HepG2 (cell line): ENCODE measurements around the gene SRSF8. TPM values are rescaled to one million over a fixed set of nuclear protein-coding genes. Genes with fewer than 3 reads are reported as not detected.

ENCODE experiments used
- ETV5 ChIP-seq: IDR thresholded peaks from 2 replicates; pipeline ENCODE4 v1.6.1; 2018; ENCODE audit warnings: missing biosample characterization, missing genetic modification reagents, inconsistent platforms, borderline replicate concordance
- GTF2F1 ChIP-seq: fragments of 150-350 bp; IDR thresholded peaks from 2 replicates; pipeline ENCODE4 v1.6.1; 2014; ENCODE audit warnings: low read length
- GTF3A ChIP-seq: sonication (generic); formaldehyde crosslinking; conservative IDR thresholded peaks from 2 replicates; pipeline ENCODE4 v1.4.0; 2020; ENCODE audit warnings: mild to moderate bottlenecking, missing genetic modification reagents
- KDM2A ChIP-seq: sonication (generic); formaldehyde crosslinking; IDR thresholded peaks from 2 replicates; pipeline ENCODE4 v1.4.0; 2020; ENCODE audit warnings: low read depth, missing genetic modification reagents, borderline replicate concordance
- KLF12 ChIP-seq: sonication (generic); formaldehyde crosslinking; IDR thresholded peaks from 2 replicates; pipeline ENCODE4 v1.4.0; 2020; ENCODE audit warnings: missing genetic modification reagents, borderline replicate concordance
- KLF15 ChIP-seq: sonication (generic); formaldehyde crosslinking; IDR thresholded peaks from 2 replicates; pipeline ENCODE4 v1.8.1; 2023; ENCODE audit warnings: borderline replicate concordance, mild to moderate bottlenecking, inconsistent platforms, missing genetic modification reagents, mixed read lengths
- NFKB2 ChIP-seq: sonication (generic); formaldehyde crosslinking; IDR thresholded peaks from 2 replicates; pipeline ENCODE4 v1.4.0; 2020; ENCODE audit warnings: missing genetic modification reagents, borderline replicate concordance
- SIN3B ChIP-seq: fragments of 150-350 bp; IDR thresholded peaks from 2 replicates; pipeline ENCODE4 v1.6.1; 2014; ENCODE audit warnings: low read length
- TAF1 ChIP-seq: sonication (generic); formaldehyde crosslinking; IDR thresholded peaks from 2 replicates; pipeline ENCODE4 v1.4.0; 2020; ENCODE audit warnings: missing genetic modification reagents
- ZC3H13 ChIP-seq: sonication (generic); formaldehyde crosslinking; IDR thresholded peaks from 2 replicates; pipeline ENCODE4 v1.8.1; 2023; ENCODE audit warnings: mild to moderate bottlenecking, missing genetic modification reagents, moderate library complexity
- ZNF121 ChIP-seq: sonication (generic); formaldehyde crosslinking; IDR thresholded peaks from 2 replicates; pipeline ENCODE4 v1.5.0; 2020; ENCODE audit warnings: mild to moderate bottlenecking, missing genetic modification reagents
- ZNF343 ChIP-seq: sonication (generic); formaldehyde crosslinking; IDR thresholded peaks from 2 replicates; pipeline ENCODE4 v1.4.0; 2020; ENCODE audit warnings: mild to moderate bottlenecking, missing genetic modification reagents
- ZNF383 ChIP-seq: sonication (generic); formaldehyde crosslinking; IDR thresholded peaks from 2 replicates; pipeline ENCODE4 v1.4.0; 2020; ENCODE audit warnings: missing genetic modification reagents, mild to moderate bottlenecking, borderline replicate concordance
- ZNF468 ChIP-seq: sonication (generic); formaldehyde crosslinking; IDR thresholded peaks from 2 replicates; pipeline ENCODE4 v1.8.0; 2022; ENCODE audit warnings: mild to moderate bottlenecking, moderate library complexity, missing genetic modification reagents
- ZNF569 ChIP-seq: sonication (generic); formaldehyde crosslinking; IDR thresholded peaks from 2 replicates; pipeline ENCODE4 v1.5.0; 2020; ENCODE audit warnings: mild to moderate bottlenecking, missing genetic modification reagents, moderate library complexity, borderline replicate concordance
- ZNF850 ChIP-seq: sonication (generic); formaldehyde crosslinking; conservative IDR thresholded peaks from 2 replicates; pipeline ENCODE4 v1.9.0; 2021; ENCODE audit warnings: mild to moderate bottlenecking, missing genetic modification reagents
- ZSCAN21 ChIP-seq: sonication (generic); formaldehyde crosslinking; IDR thresholded peaks from 2 replicates; pipeline ENCODE4 v1.8.0; 2022; ENCODE audit warnings: mild to moderate bottlenecking, missing genetic modification reagents, moderate library complexity, borderline replicate concordance
- ZSCAN29 ChIP-seq: sonication (generic); formaldehyde crosslinking; conservative IDR thresholded peaks from 2 replicates; pipeline ENCODE4 v1.4.0; 2020; ENCODE audit warnings: mild to moderate bottlenecking, missing genetic modification reagents
- ZSCAN30 ChIP-seq: sonication (generic); formaldehyde crosslinking; IDR thresholded peaks from 2 replicates; pipeline ENCODE4 v1.5.0; 2020; ENCODE audit warnings: mild to moderate bottlenecking, missing genetic modification reagents
- polyA plus RNA-seq, 8 experiments: library from polyadenylated mRNA; depleted of rRNA in 3 of 8; stranded (reverse) in 7 of 8; unstranded in 1 of 8; fragments of >200 nt; fragmentation: Illumina TruSeq in 4 of 8; extraction: Trizol in 4 of 8; gene quantifications; 2 replicates each; pipeline versions ENCODE4 v1.2.1 to v1.2.3, GENCODE V29; 2011 to 2016; ENCODE audit warnings: low read depth in 4 of 8, missing spikeins in 1 of 8, mixed read lengths in 1 of 8; ENCODE audit not compliant: insufficient read depth in 1 of 8
- total RNA-seq, 5 experiments: library from RNA; depleted of rRNA; stranded (reverse); fragments of >200 nt; fragmentation: Illumina TruSeq; extraction: Trizol; gene quantifications; 2 replicates each; pipeline ENCODE4 v1.2.3, GENCODE V29; 2016; ENCODE audit warnings: low read depth in 1 of 5
- TF ChIP-seq, protein P1 (sequence below): sonication (generic); formaldehyde crosslinking; IDR thresholded peaks from 2 replicates; pipeline ENCODE4 v1.8.1; 2023; ENCODE audit warnings: mild to moderate bottlenecking, inconsistent platforms, moderate library complexity, missing genetic modification reagents, borderline replicate concordance
- TF ChIP-seq, protein P2 (sequence below), 2 experiments: sonication (generic) in 1 of 2; formaldehyde crosslinking in 1 of 2; IDR thresholded peaks; 2 replicates each; pipeline versions ENCODE4 v1.5.1 to v1.6.1; 2011 to 2020; ENCODE audit warnings: borderline replicate concordance in 1 of 2, low read depth in 1 of 2, low read length in 1 of 2, mild to moderate bottlenecking in 1 of 2, missing genetic modification reagents in 1 of 2, moderate library complexity in 1 of 2
- TF ChIP-seq, protein P3 (sequence below): sonication (generic); formaldehyde crosslinking; IDR thresholded peaks from 2 replicates; pipeline ENCODE4 v1.5.0; 2020; ENCODE audit warnings: missing genetic modification reagents
- TF ChIP-seq, protein P4 (sequence below): sonication (generic); formaldehyde crosslinking; IDR thresholded peaks from 2 replicates; pipeline ENCODE4 v1.4.0; 2020; ENCODE audit warnings: missing genetic modification reagents

Gene SRSF8
- total and polyA plus RNA-seq, 2 of the 13 experiments (the other 11 are each of a cell fraction or from before 2014, with no cell fraction given), result 21.8 to 25.8 TPM

DNA sequence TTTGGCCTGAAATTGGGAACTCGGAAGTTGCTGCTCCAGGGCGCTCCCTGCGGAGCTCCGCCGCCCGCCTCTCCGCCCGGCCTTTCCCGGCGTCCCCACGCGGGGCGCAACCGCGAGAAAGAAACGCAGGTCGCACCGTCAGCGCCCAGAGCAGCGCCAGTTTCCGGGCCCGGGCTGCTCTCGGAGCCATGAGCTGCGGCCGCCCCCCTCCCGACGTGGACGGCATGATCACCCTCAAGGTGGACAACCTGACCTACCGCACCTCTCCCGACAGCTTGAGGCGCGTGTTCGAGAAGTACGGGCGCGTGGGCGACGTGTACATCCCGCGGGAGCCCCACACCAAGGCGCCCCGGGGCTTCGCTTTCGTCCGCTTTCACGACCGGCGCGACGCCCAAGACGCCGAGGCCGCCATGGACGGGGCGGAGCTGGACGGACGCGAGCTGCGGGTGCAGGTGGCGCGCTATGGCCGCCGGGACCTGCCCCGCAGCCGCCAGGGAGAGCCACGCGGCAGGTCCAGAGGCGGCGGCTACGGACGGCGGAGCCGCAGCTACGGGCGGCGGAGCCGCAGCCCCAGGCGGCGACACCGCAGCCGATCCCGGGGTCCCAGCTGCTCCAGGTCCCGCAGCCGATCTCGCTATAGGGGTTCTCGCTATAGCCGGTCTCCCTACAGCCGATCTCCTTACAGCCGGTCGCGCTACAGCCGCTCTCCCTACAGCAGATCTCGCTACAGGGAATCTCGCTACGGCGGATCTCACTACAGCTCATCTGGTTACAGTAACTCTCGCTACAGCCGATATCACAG lies 521 bp downstream of the SRSF8 start (continued):
- TF ChIP-seq, protein P1, sequence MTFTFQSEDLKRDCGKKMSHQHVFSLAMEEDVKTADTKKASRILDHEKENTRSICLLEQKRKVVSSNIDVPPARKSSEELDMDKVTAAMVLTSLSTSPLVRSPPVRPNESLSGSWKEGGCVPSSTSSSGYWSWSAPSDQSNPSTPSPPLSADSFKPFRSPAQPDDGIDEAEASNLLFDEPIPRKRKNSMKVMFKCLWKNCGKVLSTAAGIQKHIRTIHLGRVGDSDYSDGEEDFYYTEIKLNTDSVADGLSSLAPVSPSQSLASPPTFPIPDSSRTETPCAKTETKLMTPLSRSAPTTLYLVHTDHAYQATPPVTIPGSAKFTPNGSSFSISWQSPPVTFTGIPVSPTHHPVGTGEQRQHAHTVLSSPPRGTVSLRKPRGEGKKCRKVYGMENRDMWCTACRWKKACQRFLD (CRISPR knock-in tag), result 0 out of 2 replicates have a peak, but pooled peaks have one; percentile 33
- no peak for TF ChIP-seq ZSCAN30 (CRISPR knock-in tag)
- TF ChIP-seq, protein P2, sequence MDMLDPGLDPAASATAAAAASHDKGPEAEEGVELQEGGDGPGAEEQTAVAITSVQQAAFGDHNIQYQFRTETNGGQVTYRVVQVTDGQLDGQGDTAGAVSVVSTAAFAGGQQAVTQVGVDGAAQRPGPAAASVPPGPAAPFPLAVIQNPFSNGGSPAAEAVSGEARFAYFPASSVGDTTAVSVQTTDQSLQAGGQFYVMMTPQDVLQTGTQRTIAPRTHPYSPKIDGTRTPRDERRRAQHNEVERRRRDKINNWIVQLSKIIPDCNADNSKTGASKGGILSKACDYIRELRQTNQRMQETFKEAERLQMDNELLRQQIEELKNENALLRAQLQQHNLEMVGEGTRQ (IDR thresholded peaks at IDR 0.05; ENCODE audit: low read depth, low read length), result no peak
- TF ChIP-seq, protein P2 (CRISPR knock-in tag; IDR thresholded peaks at IDR 0.05; ENCODE audit: borderline replicate concordance), result no peak
- peak; percentile 86 for TF ChIP-seq ZC3H13 (CRISPR knock-in tag)
- TF ChIP-seq ETV5 (CRISPR knock-in tag), result peak; percentile 48
- no peak for TF ChIP-seq GTF2F1
- peak; percentile 33; the same call in 1 of the 2 replicates for TF ChIP-seq NFKB2 (CRISPR knock-in tag)
- no peak for TF ChIP-seq ZSCAN29
- TF ChIP-seq, protein P3, sequence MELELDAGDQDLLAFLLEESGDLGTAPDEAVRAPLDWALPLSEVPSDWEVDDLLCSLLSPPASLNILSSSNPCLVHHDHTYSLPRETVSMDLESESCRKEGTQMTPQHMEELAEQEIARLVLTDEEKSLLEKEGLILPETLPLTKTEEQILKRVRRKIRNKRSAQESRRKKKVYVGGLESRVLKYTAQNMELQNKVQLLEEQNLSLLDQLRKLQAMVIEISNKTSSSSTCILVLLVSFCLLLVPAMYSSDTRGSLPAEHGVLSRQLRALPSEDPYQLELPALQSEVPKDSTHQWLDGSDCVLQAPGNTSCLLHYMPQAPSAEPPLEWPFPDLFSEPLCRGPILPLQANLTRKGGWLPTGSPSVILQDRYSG (CRISPR knock-in tag), result peak; percentile 41; the same call in 1 of the 2 replicates
- no peak for TF ChIP-seq ZNF121 (CRISPR knock-in tag)
- 0 out of 2 replicates have a peak, but pooled peaks have one; percentile 52 for TF ChIP-seq GTF3A (CRISPR knock-in tag)
- no peak for TF ChIP-seq KLF15 (CRISPR knock-in tag)
- TF ChIP-seq KDM2A, result peak; percentile 84
- no peak for TF ChIP-seq ZNF569 (CRISPR knock-in tag)
- TF ChIP-seq ZNF343 (CRISPR knock-in tag), result peak; percentile 90; the same call in 1 of the 2 replicates
- TF ChIP-seq KLF12 (CRISPR knock-in tag), result no peak
- no peak for TF ChIP-seq SIN3B
- TF ChIP-seq, protein P4, sequence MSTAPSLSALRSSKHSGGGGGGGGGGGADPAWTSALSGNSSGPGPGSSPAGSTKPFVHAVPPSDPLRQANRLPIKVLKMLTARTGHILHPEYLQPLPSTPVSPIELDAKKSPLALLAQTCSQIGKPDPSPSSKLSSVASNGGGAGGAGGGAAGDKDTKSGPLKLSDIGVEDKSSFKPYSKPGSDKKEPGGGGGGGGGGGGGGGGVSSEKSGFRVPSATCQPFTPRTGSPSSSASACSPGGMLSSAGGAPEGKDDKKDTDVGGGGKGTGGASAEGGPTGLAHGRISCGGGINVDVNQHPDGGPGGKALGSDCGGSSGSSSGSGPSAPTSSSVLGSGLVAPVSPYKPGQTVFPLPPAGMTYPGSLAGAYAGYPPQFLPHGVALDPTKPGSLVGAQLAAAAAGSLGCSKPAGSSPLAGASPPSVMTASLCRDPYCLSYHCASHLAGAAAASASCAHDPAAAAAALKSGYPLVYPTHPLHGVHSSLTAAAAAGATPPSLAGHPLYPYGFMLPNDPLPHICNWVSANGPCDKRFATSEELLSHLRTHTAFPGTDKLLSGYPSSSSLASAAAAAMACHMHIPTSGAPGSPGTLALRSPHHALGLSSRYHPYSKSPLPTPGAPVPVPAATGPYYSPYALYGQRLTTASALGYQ (CRISPR knock-in tag), result no peak
- TF ChIP-seq ZNF383 (CRISPR knock-in tag), result no peak
- no peak for TF ChIP-seq ZNF468
- TF ChIP-seq TAF1, result peak; percentile 95
- 0 out of 2 replicates have a peak, but pooled peaks have one; percentile 83 for TF ChIP-seq ZSCAN21 (CRISPR knock-in tag)
- TF ChIP-seq ZNF850 (CRISPR knock-in tag), result no peak
